PC-3 (cell line): ENCODE data around the gene LGALS13. TPM values are rescaled to one million over a fixed set of nuclear protein-coding genes. Genes with fewer than 3 reads are reported as not detected.

Experiments used
- ATAC-seq: fragments of 200-7000 bp; cut with Tn5 transposase; 2 replicates; pipeline ENCODE4 v1.9.1; 2020; ENCODE audit warnings: mild to moderate bottlenecking, moderate library complexity
- Bru-seq: library from RNA; stranded (reverse); fragments of 400-500 nt; gene quantifications from one replicate; lab custom pipeline; 2021; lab: Mats Ljungman, UMichigan
- BruChase-seq, 2 experiments: library from RNA; stranded (reverse); fragments of 400-500 nt; gene quantifications; one replicate each; lab custom pipeline; 2021; lab: Mats Ljungman, UMichigan
- BruUV-seq: library from RNA; stranded (reverse); fragments of 400-500 nt; replicated peaks from 2 replicates; lab custom pipeline; 2021; lab: Mats Ljungman, UMichigan
- CTCF ChIA-PET: fragments of 300-600 bp; sonication (Branson Sonifier 250); formaldehyde crosslinking; loops from one replicate; lab custom pipeline; 2022; ENCODE audit warnings: antibody characterized with exemption; lab: Charles Lee
- POLR2A ChIA-PET: fragments of 300-600 bp; sonication (Branson Sonifier 250); formaldehyde crosslinking; loops from one replicate; lab custom pipeline; 2022; ENCODE audit warnings: antibody characterized with exemption; ENCODE audit not compliant: unreplicated experiment; lab: Charles Lee
- DNase-seq: peaks from one replicate; pipeline ENCODE4 v3.0.0-alpha.2; 2015
- H2AFZ ChIP-seq: fragments of 300-600 bp; sonication (generic); 2 replicates; pipeline ENCODE4 v1.6.0; 2016; ENCODE audit warnings: antibody characterized with exemption, low read length
- H3F3A ChIP-seq: fragments of 300-600 bp; sonication (generic); one replicate; pipeline ENCODE4 v1.6.0; 2017; ENCODE audit warnings: antibody characterized with exemption, low read length, control low read depth, mild to moderate bottlenecking; ENCODE audit not compliant: unreplicated experiment
- H3K27ac ChIP-seq: fragments of 300-600 bp; sonication (generic); 2 replicates; pipeline ENCODE4 v1.5.1; 2016; ENCODE audit warnings: mild to moderate bottlenecking, low read length
- H3K27me3 ChIP-seq: fragments of 300-600 bp; sonication (generic); 2 replicates; pipeline ENCODE4 v1.6.1; 2016; ENCODE audit warnings: low read length, mixed read lengths
- H3K36me3 ChIP-seq: fragments of 300-600 bp; sonication (generic); 2 replicates; pipeline ENCODE4 v1.6.1; 2016; ENCODE audit warnings: low read depth, mixed run types, low read length, mixed read lengths
- H3K4me1 ChIP-seq: fragments of 300-600 bp; sonication (generic); 2 replicates; pipeline ENCODE4 v1.5.1; 2016; ENCODE audit warnings: low read length; ENCODE audit not compliant: insufficient read depth
- H3K4me2 ChIP-seq: fragments of 300-600 bp; sonication (generic); 2 replicates; pipeline ENCODE4 v1.6.0; 2016; ENCODE audit warnings: low read length
- H3K4me3 ChIP-seq: fragments of 300-600 bp; sonication (generic); 2 replicates; pipeline ENCODE4 v1.5.1; 2016; ENCODE audit warnings: mild to moderate bottlenecking, low read length, mixed read lengths
- H3K79me2 ChIP-seq: fragments of 300-600 bp; sonication (generic); 2 replicates; pipeline ENCODE4 v1.6.1; 2017; ENCODE audit warnings: low read length, mixed read lengths
- H3K9ac ChIP-seq: fragments of 300-600 bp; sonication (generic); 2 replicates; pipeline ENCODE4 v1.6.0; 2016; ENCODE audit warnings: mild to moderate bottlenecking, low read length
- H3K9me2 ChIP-seq: fragments of 300-600 bp; sonication (generic); replicated peaks from 2 replicates; pipeline ENCODE4 v1.6.1; 2016; ENCODE audit warnings: mixed run types, low read length, mixed read lengths
- H3K9me3 ChIP-seq: fragments of 300-600 bp; sonication (generic); 2 replicates; pipeline ENCODE4 v1.6.1; 2016; ENCODE audit warnings: low read length, mixed read lengths
- H4K20me1 ChIP-seq: fragments of 300-600 bp; sonication (generic); 2 replicates; pipeline ENCODE4 v1.6.1; 2016; ENCODE audit warnings: low read length, mixed read lengths
- CTCF ChIP-seq: fragments of 300-600 bp; sonication (generic); conservative IDR thresholded peaks from 2 replicates; pipeline ENCODE4 v1.5.1; 2017; ENCODE audit warnings: antibody characterized with exemption, low read depth, mild to moderate bottlenecking, low read length
- EZH2 ChIP-seq: fragments of 300-600 bp; sonication (generic); IDR thresholded peaks from one replicate; pipeline ENCODE4 v1.6.1; 2017; ENCODE audit warnings: antibody characterized with exemption, mild to moderate bottlenecking, low read length; ENCODE audit not compliant: unreplicated experiment
- EZH2phosphoT487 ChIP-seq: fragments of 300-600 bp; sonication (generic); IDR thresholded peaks from 2 replicates; pipeline ENCODE4 v1.6.1; 2018; ENCODE audit warnings: mild to moderate bottlenecking, antibody characterized with exemption, low read length, borderline replicate concordance
- intact Hi-C: fragments of 100-400 bp; cut with micrococcal nuclease; formaldehyde crosslinking; loops from 2 replicates; pipeline ENCODE4 v1.9.0; 2023
- long read RNA-seq: library from polyadenylated mRNA; unstranded; transcript quantifications from one replicate; pipeline ENCODE4 v2.0.0, GENCODE V29; 2021; ENCODE audit not compliant: unreplicated experiment
- total RNA-seq: library from RNA; depleted of rRNA; stranded (reverse); fragments of >200 nt; gene quantifications from 2 replicates; pipeline ENCODE4 v1.2.3, GENCODE V29; 2014; rRNA removed

Gene LGALS13
- total RNA-seq (not detected in 2 replicates), Bru-seq, nascent RNA (not detected), BruChase-seq, experiment 1, labeled RNA remaining after a 6-hour chase (not detected), BruChase-seq, experiment 2, labeled RNA remaining after a 2-hour chase (not detected)
- long read RNA-seq, result 0 reads

DNA sequence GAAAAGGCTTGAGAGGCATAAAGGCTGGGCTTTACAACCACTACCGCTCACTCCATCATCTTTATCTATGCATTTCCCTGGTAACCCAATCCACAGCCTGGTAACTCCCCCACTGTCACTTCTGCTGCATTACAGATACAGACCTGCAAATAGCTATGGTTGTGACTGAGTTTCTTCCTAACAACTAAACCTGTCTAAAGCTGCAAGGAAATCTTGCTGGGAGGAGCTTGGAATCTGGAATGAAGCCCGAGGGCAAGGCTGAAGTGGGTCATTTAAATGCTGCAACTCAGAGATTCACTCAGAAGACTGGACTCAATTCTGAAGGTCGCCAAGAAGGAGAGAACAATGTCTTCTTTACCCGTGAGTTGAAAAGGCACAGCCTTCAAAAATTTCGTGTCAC is at the start of gene LGALS13:
Gene LGALS13 (plus strand): TSS at position 301 of the 400 bp plus-strand sequence. CDS start 45 bp downstream, at position 346.
- intact Hi-C loops, result no loop called here
- Histone ChIP-seq H3K79me2 (no peaks in the 10 kb centered on the region), H3K9ac (no peak within 1 kb of the TSS), H2AFZ (no peak within 1 kb of the TSS), H3K27ac (no peak within 1 kb of the TSS), H3K27me3 (peaks cover 47% of the 10 kb centered on the region), H3K9me3 (no peaks in the 10 kb centered on the region), H3F3A (no peaks in the 10 kb centered on the region), H4K20me1 (no peaks in the 10 kb centered on the region), H3K4me1 (no peaks in the 10 kb centered on the region), H3K4me3 (no peak within 1 kb of the TSS), H3K9me2 (no peaks in the 10 kb centered on the region), H3K4me2 (no peak within 1 kb of the TSS), H3K36me3 (no peaks in the 10 kb centered on the region)
- CTCF ChIA-PET, result no interaction called here
- DNase-seq (no peak), ATAC-seq (no peak)
- BruUV-seq, result no TSS peak
- POLR2A ChIA-PET, result no interaction called here
- TF ChIP-seq EZH2phosphoT487, result no peak

DNA sequence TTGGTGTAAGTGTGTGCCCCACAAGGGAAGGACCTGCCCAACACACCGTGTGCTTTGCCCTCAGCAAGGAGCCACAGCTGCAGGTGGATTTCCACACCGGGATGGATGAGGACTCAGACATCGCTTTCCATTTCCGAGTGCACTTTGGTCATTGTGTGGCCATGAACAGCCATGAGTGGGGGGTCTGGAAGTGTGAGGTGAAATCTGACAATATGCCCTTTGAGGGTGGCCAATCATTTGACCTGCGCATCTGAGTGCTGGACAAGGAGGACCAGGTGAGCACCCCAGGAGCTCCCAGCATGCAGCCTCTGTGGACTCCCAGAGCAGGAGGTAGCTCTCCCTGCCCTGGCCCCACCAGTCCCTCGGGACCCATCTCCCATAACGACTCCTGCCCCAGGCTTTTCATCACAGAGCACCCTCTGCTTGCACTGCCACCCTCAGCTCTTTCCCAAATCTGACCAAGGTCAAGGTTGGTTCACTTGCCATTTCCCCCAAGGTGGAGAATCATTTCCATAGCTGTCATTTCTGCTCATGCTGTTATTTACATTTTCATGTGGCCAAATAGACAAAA is 49.2 kb upstream of the LGALS13 start:
- Histone ChIP-seq H3K9me2 (no peaks in the 10 kb centered on the region), H3K79me2 (no peaks in the 10 kb centered on the region), H2AFZ (no peak overlapping the region), H3K36me3 (no peaks in the 10 kb centered on the region), H4K20me1 (no peaks in the 10 kb centered on the region), H3K27ac (no peak overlapping the region), H3K4me1 (peaks cover 12% of the 10 kb centered on the region), H3K4me3 (no peak overlapping the region), H3K9me3 (no peaks in the 10 kb centered on the region), H3K9ac (no peak overlapping the region), H3F3A (no peaks in the 10 kb centered on the region), H3K4me2 (no peak overlapping the region), H3K27me3 (no peaks in the 10 kb centered on the region)
- BruUV-seq, result no TSS peak
- DNase-seq (no peak), ATAC-seq (no peak)
- TF ChIP-seq EZH2phosphoT487 (no peak), CTCF (no peak), EZH2 (no peak)
- intact Hi-C loops, result no loop called here
- CTCF ChIA-PET, result no interaction called here
- POLR2A ChIA-PET, result no interaction called here

- Histone ChIP-seq H3F3A (no peaks in the 10 kb centered on the region), H3K9me2 (no peaks in the 10 kb centered on the region), H3K79me2 (no peaks in the 10 kb centered on the region), H3K4me1 (peaks cover 16% of the 10 kb centered on the region), H3K4me3 (no peak overlapping the region), H3K9me3 (no peaks in the 10 kb centered on the region), H3K36me3 (no peaks in the 10 kb centered on the region), H4K20me1 (no peaks in the 10 kb centered on the region), H3K9ac (no peak overlapping the region), H3K4me2 (no peak overlapping the region), H2AFZ (no peak overlapping the region), H3K27me3 (no peaks in the 10 kb centered on the region), H3K27ac (no peak overlapping the region)
- BruUV-seq, result no TSS peak
- CTCF ChIA-PET, result no interaction called here
- ATAC-seq, result no peak
- POLR2A ChIA-PET, result no interaction called here
- intact Hi-C loops, result no loop called here
- DNase-seq, result no peak
- no peak for TF ChIP-seq EZH2phosphoT487
- TF ChIP-seq EZH2, result no peak
- TF ChIP-seq CTCF, result no peak
Measured at GRCh38 chr19:39554701-39555311, 47.5 kb upstream of the LGALS13 start.
